GM03348 (cell line): ENCODE measurements around the gene PCGF3.
A peak's percentile ranks its signal among the peaks of the same experiment; 100 is the strongest.
"Not testable (repeated sequence)": the region's sequence is repeated elsewhere in the genome, so short reads cannot be mapped to it uniquely, and the experiment has no call there.

Source experiments
- DNase-seq: peaks from one replicate; pipeline ENCODE4 v3.0.0; 2012; ENCODE audit warnings: low spot score

The PCGF3 gene

DNA sequence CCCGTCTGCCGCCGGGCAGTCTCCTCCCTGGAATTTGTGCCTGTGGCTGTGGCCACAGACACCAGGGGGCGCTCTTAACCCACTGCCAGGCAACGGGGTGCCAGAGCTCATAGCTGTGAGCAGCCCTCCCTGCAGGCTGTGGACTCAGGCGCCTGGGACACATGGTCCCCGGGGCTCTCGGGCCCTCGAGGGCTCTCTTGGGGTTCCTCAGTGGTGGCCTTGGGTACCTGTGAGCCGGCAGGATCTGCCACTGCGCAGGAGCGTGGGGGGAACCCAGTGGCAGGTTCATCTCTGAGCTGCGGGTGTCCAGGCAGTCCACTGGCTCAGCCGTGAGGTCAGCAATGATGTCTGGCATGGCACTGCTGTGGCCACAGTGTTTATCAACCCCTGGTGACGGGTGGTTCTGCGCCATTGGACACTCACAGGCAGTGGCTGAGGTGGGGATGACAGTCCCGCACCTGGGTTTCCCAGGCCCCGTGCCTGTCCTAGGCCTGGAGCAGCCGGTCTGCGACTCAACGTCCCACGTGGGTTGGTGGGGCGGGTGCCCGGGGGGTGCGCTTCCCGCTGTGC is 37.2 kb downstream of the PCGF3 start:
- peak; percentile 91 for DNase-seq

- DNase-seq, result no peak
These were observed 38.0 kb downstream of the PCGF3 start for GRCh38 chr4:743463-744211.

DNA sequence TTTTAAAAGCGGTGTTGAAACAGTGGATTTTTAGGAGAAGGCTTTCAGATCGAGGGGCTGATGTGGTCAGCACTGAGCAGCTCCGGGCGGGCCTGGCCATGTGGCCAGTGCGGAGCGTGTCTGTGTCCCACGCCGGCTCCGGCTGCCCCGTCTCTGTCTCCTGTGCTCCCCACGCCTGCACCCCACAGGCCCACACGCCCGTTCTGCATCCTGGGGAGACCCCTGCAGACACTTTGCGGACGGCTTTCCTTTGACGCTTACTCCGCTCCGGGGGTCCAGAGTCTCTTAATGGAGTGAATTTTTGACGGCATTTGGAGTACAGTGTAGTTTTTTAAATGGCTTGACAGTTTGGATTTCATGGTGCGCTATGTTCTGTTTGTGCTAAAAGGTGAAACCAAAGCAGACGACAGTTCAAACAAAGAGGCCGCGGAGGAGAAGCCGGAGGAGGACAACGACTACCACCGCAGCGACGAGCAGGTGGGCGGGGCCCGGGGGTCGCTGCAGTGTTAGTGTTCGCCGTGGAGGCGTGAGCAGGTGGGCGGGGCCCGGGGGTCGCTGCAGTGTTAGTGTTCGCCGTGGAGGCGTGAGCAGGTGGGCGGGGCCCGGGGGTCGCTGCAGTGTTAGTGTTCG is 38.7 kb downstream of the PCGF3 start:
- no peak for DNase-seq

GRCh38 chr4:747546-748170 is 42.0 kb downstream of the PCGF3 start:
- DNase-seq, result no peak

DNA sequence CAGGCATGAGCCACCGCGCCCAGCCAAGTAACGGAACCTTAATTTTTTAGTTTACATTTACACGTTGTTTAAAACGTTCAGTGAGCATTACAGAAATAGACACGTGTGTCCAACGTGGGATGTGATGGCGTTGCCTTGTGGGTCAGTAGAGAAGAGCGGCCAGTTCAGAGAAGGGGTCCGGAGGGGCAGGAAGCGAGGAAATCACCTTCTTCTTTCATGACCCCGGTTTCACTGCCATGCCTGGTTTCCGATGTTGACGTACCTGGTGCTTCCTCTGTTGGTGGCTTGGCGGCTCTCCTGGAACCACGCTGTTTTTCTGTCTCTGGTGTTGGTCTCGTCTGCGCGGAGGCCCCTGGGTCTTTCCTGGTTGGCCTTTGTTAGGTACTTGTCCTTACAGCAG is 42.8 kb downstream of the PCGF3 start:
- DNase-seq, result no peak

DNA sequence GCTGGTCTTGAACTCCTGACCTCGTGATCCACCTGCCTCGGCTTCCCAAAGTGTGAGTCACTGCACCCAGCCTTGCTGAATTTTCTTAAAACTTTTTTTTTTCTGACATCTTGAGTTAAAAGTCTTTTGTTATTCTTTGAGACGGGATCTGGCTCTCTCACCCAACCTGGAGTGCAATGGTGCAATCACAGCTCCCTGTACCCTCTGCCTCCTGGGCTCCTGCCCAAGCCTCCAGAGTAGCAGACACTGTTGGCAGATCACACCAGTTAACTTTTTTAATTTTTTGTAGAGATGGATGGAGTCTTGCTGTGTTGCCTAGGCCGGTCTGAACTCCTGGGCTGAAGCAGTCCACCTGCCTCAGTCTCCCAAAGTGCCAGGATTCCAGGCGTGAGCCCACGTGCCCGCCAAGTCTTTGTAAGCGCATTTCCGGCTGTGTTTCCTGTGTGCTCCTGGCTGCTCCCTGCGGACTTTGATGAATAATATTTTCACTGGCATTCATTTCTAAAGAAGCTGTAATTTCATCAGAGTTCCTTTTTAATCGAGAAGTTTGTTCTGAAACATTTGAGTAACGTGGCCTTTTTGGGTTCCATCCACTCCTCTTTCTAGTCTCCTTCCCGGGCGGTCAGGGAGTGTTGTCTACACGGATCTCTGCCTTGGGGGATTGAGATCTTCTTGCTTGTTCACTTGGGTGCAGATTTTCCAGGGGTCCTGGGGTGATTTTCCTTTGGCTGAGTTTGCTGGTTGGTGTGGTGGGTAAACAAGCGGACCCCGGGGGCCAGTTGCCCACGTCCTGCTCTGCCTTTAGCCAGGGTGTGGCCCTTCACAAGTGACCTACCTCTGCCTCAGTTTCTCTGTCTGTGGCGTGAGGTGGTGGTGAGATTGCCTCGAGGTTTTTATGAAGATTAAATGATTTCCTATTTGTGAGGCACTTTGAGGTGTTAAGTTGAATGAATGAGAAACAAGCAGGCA is 44.4 kb downstream of the PCGF3 start:
- DNase-seq, result peak; percentile 45

DNA sequence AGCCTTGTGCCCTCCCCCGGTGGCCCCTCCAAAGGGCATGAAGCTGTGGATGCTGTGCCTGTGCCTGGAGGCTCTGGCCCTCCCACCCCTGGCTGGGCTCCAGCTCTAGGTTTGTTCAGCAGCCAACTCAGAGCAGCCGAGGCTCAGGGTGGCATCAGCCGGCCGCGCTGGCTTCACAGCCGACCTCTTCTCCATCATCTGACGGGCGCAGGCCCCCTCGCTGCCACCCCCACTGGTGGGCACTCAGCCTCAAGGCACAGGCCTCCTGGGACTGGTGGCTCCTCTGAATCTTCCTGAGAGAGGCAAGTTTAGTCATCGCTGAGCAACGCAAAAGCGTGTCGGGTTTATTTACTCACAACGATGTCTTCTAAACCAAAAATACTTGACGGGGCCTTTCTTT is 46.0 kb downstream of the PCGF3 start:
- no peak for DNase-seq

GRCh38 chr4:752196-752861 is 46.7 kb downstream of the PCGF3 start:
- DNase-seq, result no peak

DNA sequence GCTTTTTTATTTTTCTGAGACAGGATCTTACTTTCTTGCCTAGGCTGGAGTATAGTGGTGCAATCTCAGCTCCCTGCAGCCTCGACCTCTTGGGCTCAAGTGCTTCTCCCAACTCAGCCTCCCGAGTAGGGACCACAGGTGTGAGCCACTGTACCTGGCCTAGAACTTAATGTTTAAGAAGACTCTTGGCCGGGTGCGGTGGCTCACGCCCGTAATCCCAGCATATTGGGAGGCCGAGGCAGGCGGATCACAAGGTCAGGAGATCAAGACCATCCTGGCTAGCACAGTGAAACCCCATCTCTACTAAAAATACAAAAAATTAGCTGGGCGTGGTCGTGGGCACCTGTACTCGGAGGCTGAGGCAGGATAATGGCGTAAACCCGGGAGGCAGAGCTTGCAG is 47.6 kb downstream of the PCGF3 start:
- not testable (repeated sequence) for DNase-seq

- DNase-seq, result no peak
These were observed 48.8 kb downstream of the PCGF3 start for GRCh38 chr4:754221-755120.

DNA sequence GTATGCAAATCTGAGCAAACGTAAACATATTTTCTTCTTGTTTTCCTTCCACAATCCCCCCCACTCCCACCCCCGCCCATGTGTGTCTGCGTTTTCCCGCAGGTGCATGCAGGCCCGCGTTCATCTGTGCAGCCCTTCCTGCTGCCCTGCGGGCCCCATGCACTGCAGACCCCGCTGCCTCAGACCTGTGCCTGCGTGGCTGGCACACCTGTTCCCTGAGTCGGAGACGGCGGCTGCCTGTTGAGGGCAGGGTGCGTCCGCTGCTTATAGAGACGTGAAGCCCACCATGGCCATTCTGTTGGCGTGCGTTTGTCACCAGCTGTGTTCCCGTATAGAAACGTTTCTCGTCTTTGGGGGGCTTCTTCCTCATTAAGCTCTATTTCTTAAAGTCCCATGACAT is 51.5 kb downstream of the PCGF3 start:
- DNase-seq, result no peak

- DNase-seq, result not testable (repeated sequence)
These were observed 54.2 kb downstream of the PCGF3 start for GRCh38 chr4:759810-760209.

GRCh38 chr4:760616-761015 is 55.0 kb downstream of the PCGF3 start:
- no peak for DNase-seq

GRCh38 chr4:761086-761485 is 55.5 kb downstream of the PCGF3 start:
- no peak for DNase-seq

- DNase-seq, result no peak
These were observed 56.1 kb downstream of the PCGF3 start for GRCh38 chr4:761739-762138.

DNA sequence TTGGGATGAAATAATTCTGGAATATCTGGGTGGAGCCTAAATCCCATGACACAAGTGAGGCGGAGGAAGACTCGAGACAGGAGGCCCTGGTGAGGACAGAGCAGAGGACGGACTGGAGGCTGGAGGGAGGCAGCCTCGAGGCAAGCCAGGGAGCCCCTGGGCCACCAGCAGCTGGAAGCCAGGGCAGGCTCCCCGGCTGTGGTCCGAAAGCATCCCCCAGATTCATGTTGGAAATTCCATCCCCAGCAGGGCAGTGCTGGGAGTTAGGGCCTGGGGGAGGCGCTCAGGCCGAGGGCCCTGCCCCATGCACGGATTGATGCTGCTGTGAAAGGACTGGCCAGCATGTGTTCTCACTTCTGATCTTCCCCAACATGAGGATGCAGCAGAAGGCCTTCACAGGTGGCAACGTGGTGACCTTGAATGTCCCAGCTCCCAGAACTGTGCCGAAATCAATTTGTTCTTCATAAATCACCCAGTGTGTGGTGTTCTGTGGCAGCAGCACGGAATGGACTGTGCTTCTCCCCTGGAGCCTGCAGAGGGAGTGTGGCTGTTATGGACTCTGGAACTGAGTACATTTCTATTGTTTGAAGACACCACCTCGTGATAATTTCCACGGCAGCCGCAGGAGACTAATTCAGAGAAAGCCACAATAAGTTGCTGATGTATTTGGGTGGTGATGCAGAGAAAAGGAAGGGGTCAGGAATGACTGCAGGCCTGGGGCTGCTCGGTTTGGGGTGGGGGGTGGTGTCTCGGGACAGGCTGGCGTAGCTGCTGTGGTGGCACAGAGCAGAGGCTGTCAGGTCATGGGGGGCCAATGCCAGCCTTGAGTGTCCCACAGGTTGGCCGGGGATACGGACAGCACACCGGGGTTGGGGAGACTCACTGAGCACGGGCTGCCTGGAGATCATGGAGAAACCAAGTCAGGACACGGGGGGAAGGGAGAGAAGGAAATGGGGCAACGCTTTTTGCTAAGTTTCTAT is 56.9 kb downstream of the PCGF3 start:
- DNase-seq, result no peak

DNA sequence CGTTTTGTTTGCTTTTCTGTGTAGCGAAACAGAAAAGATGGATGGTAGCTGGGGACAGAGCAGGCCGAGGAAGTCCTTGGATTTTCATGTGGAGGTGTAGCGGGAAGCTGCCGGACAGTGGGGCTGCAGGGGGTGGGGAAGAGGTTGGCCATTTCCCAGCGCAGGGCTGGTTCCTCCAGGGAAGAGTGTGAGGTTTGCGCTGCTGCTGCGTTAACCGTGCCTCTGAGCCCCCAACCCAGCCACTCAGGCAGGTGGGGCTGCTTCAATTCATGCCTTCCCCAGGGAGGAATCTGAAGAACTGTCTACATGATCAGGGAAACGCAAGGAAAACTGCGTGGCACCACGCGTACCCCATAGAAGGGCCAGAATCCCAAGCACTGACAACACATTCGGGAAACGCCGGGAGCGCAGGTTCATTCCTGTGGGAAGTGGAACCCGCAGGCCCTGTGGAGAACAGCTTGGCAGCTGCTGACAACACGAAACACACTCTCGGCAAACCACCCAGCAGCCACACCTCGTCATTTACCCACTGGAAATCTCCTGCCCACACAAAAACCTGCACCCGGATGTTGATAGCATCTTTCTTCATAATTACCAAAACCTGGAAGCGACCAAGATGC is 57.7 kb downstream of the PCGF3 start:
- DNase-seq, result no peak

GRCh38 chr4:763922-764321 is 58.3 kb downstream of the PCGF3 start:
- no peak for DNase-seq
